ENCODE results near the gene MINDY4. TPM values are rescaled to one million over a fixed set of nuclear protein-coding genes. Genes with fewer than 3 reads are reported as not detected.

MINDY4 gene
- total RNA-seq, 1 experiment from 2014 or later, result 1.8 TPM

GRCh38 chr7:30761214-30762156 lies 9.7 kb upstream of the MINDY4 start (continued):
- TF ChIP-seq JAZF1 (CRISPR knock-in tag; IDR thresholded peaks at IDR 0.05) (no peak), E2F5 (CRISPR knock-in tag; IDR thresholded peaks at IDR 0.05) (no peak)

GRCh38 chr7:30764030-30764975 lies 6.9 kb upstream of the MINDY4 start:
- ATAC-seq (no peak), DNase-seq (ENCODE audit: low spot score) (no peak)
- Mint-ChIP-seq H3K9me3 (no peaks in the 10 kb centered on the region), H3K4me1 (no peaks in the 10 kb centered on the region), H3K4me3 (no peak overlapping the region), H3K27me3 (ENCODE audit: low read depth) (peaks cover 27% of the 10 kb centered on the region), H3K36me3 (no peaks in the 10 kb centered on the region), H3K27ac (no peak overlapping the region)
- ChIA-PET CTCF (interaction anchor here (1.6 kb wide), 1 partner anchor 82 kb away, joined by 5 read pairs; the partner anchor contains the start of gene CRHR2), POLR2A (no interaction called here)
- no peak for TF ChIP-seq HMGXB4 (CRISPR knock-in tag; IDR thresholded peaks at IDR 0.05)
- no peak for TF ChIP-seq EMX1 (CRISPR knock-in tag; IDR thresholded peaks at IDR 0.05)
- no peak for TF ChIP-seq OVOL2 (CRISPR knock-in tag; IDR thresholded peaks at IDR 0.05; ENCODE audit: borderline replicate concordance)
- no peak for TF ChIP-seq CREM (CRISPR knock-in tag; IDR thresholded peaks at IDR 0.05)
- TF ChIP-seq ZNF671 (CRISPR knock-in tag; IDR thresholded peaks at IDR 0.05), result no peak
- no peak for TF ChIP-seq GTF2I (CRISPR knock-in tag; conservative IDR thresholded peaks at IDR 0.05)
- TF ChIP-seq HMGA2 (CRISPR knock-in tag; IDR thresholded peaks at IDR 0.05), result no peak
- TF ChIP-seq SMAD4 (CRISPR knock-in tag; IDR thresholded peaks at IDR 0.05), result no peak
- TF ChIP-seq JUN (CRISPR knock-in tag; IDR thresholded peaks at IDR 0.05), result no peak
- no peak for TF ChIP-seq TP53 (CRISPR knock-in tag; IDR thresholded peaks at IDR 0.05)
- TF ChIP-seq JAZF1 (CRISPR knock-in tag; IDR thresholded peaks at IDR 0.05), result no peak
- no peak for TF ChIP-seq RORB (CRISPR knock-in tag; IDR thresholded peaks at IDR 0.05)
- no peak for TF ChIP-seq NR3C1 (CRISPR knock-in tag; conservative IDR thresholded peaks at IDR 0.05; ENCODE audit: low read depth)
- TF ChIP-seq FOXK1 (CRISPR knock-in tag; IDR thresholded peaks at IDR 0.05), result no peak

GRCh38 chr7:30765408-30765807 lies 5.8 kb upstream of the MINDY4 start:
- H3K9me3 Mint-ChIP-seq, result no peaks in the 10 kb centered on the region
- peaks cover 27% of the 10 kb centered on the region for H3K27me3 Mint-ChIP-seq (ENCODE audit: low read depth)
- ChIA-PET POLR2A (no interaction called here), CTCF (no interaction called here)
- DNase-seq (ENCODE audit: low spot score), result no peak
- H3K4me3 Mint-ChIP-seq, result no peak overlapping the region
- no peaks in the 10 kb centered on the region for H3K36me3 Mint-ChIP-seq
- H3K4me1 Mint-ChIP-seq, result no peaks in the 10 kb centered on the region
- TF ChIP-seq USF2 (CRISPR knock-in tag; IDR thresholded peaks at IDR 0.05) (no peak), NFE2L1 (CRISPR knock-in tag; IDR thresholded peaks at IDR 0.05) (no peak), TEAD4 (CRISPR knock-in tag; IDR thresholded peaks at IDR 0.05) (no peak), KAT7 (CRISPR knock-in tag; IDR thresholded peaks at IDR 0.05; ENCODE audit: borderline replicate concordance) (no peak), AR (CRISPR knock-in tag; IDR thresholded peaks at IDR 0.05) (no peak), PRRX2 (CRISPR knock-in tag; IDR thresholded peaks at IDR 0.05) (no peak), NR3C1 (CRISPR knock-in tag; conservative IDR thresholded peaks at IDR 0.05; ENCODE audit: low read depth) (no peak), MYBL2 (CRISPR knock-in tag; IDR thresholded peaks at IDR 0.05) (no peak)
- H3K27ac Mint-ChIP-seq, result no peak overlapping the region
- no peak for ATAC-seq

Measured in WTC11 (cell line).